ENCODE measurements around the gene CAPN6.

Gene CAPN6

DNA sequence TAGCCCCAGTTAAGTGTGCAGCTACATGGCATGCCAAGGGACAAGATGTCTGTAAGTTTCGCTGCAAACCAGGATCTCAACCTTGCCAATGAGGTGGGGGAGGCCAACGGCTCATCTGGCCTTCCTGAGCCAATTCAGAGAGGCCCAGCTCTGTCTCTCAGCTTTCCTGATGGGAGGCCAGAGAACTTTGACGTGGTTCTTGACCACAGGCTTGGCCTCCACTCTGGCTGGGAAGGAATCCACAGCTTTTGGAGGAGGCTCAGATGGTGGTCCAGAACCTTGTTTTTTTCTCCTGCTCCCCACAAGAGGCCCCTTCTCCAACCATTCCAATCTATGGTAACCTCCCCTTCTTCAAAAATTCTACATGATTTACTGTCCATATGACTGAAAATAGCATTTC lies 9.8 kb downstream of the CAPN6 start:
- no peak for TF ChIP-seq GATA2 (IDR thresholded peaks at IDR 0.05; ENCODE audit: low read depth, low read length)
- no peak for TF ChIP-seq GATA3 (IDR thresholded peaks at IDR 0.05; ENCODE audit: low read depth, low read length)

DNA sequence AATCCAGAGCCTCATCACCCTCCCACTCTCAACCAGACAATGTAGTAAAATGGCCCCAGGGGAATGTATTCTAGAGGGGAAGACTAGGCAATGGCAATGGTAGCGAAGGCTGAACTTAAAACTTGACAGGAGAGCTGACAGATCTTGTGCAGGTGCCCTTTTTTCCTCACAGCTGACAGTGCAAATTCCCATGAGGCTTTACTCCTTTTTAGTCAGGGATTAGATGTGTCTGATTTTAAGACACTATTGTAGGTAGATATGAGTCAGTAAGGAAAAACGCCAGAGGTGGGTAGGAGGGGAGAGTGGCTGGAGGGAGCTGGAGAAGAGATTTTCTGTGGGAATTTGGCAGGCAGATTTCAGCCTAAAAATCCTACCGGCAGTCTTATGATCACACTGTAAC lies 10.7 kb downstream of the CAPN6 start:
- no peak for TF ChIP-seq GATA2 (IDR thresholded peaks at IDR 0.05; ENCODE audit: low read depth, low read length)
- TF ChIP-seq GATA3 (IDR thresholded peaks at IDR 0.05; ENCODE audit: low read depth, low read length), result no peak

DNA sequence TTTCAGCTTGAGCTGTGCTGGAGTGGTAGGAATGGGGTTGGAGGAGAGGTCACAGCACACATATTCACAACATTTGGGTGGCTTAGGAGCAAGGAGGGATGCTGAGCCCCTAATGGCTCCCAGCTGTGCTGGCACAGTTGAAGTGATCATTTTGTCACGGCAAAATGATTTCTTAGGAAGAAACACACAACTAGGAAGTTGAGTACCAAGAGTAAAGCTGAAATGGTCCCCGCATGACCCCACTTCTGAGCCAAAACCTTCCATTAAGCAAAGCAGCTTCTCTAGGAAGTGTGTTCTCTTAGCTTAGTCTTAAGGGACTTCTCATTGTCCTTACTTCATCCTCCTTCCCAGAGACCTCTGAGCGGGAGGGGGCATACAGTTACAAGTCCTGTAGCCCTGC lies 12.6 kb downstream of the CAPN6 start:
- TF ChIP-seq GATA2 (IDR thresholded peaks at IDR 0.05; ENCODE audit: low read depth, low read length) (no peak), GATA3 (IDR thresholded peaks at IDR 0.05; ENCODE audit: low read depth, low read length) (no peak)

DNA sequence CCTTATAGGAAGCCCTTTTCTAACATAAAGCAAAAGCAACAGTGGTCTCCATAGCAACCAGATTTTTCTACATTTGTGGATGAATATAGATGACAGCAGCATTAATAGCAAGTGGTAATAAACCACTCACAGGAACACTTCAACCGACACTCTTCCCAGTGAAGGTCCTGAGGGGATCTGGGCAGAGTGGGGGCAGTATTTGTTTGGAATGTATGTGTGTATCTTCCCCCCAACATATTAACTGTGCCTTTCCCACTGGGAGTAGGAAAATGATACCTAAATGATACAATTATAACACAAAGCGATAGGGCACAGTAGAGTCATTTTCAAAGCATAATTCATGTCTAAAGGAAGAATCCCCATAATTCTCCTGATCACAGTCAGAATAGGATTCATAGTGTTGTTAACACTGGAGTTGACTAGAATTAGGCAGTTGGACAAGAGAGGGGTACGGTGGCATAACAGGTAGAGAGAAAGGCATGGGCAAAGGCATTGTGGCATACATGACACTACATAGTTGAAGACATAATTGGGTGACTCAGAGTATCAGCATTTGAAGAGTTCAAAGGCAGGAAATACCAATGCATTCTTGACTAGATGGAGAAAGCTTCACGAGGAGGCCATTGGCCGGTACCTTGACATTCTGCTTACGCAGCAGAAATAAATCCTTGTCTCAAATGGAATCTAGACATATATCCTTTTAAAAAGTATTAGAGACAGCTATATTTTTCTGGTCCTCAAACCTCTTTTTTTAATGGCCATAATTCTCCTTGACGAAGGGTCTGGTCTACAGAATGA lies 15.2 kb downstream of the CAPN6 start:
- TF ChIP-seq GATA2 (IDR thresholded peaks at IDR 0.05; ENCODE audit: low read depth, low read length) (no peak), GATA3 (IDR thresholded peaks at IDR 0.05; ENCODE audit: low read depth, low read length) (no peak)

DNA sequence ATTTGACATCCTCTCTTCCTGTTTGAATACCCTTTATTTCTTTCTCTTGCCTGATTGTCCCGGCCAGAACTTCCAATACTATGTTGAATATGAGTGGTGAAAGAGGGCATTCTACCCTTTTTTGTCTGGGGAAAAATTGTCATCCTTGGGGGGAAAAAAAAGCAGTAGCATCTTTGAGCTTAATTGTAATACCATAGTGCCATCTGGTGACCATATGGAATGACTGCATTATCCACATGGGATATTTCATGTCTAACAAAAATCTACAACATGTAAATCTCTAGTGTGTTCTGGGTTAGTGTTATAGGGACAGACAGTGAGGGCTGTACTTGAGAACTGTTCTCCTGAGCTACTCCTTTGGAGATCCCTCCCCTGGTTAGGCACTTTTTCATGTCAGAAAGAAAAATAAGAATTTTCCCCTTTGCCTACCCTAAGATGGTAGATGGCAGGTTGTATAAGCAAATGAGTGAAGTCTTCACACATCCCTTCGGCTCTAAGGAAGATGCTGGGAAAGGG lies 26.0 kb downstream of the CAPN6 start:
- TF ChIP-seq GATA3 (IDR thresholded peaks at IDR 0.05; ENCODE audit: low read depth, low read length) (no peak), GATA2 (IDR thresholded peaks at IDR 0.05; ENCODE audit: low read depth, low read length) (no peak)

DNA sequence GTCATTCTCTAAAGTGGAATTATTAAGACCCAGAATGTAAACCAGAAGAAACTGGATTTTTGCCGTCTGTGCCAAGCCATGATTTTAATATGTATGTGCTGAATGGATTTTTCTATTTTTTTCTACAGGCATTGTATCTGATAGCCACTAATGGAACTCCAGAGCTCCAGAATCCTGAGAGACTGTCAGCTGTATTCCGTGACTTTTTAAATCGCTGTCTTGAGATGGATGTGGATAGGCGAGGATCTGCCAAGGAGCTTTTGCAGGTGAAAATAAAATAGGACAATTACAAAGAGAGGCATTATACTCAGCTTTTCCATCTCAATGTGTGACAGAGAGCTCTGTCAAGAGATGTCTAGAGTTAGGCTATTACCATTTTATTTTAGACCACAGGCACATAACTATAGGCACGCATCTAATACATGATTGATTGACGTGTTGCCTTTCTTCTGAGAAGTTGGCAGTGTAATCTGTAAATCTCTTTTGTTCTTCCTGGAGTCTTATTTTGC lies 53.9 kb downstream of the CAPN6 start:
- TF ChIP-seq GATA3 (IDR thresholded peaks at IDR 0.05; ENCODE audit: low read depth, low read length) (no peak), GATA2 (IDR thresholded peaks at IDR 0.05; ENCODE audit: low read depth, low read length) (no peak)

DNA sequence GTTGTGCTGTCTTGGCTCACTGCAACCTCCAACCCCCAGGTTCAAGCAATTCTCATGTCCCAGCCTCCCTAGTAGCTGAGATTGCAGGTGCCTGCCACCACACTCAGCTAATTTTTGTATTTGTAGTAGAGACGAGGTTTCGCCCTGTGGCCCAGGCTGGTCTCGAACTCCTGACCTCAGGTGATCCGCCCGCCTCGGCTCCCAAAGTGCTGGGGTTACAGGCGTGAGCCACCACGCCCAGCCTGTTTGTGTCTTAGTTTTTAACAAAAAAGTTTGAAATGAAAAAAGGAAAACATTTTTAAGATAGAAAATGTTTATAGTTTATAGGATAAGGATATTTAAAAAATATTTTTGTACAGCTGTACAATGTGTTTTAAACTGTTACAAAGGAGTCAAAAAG lies 62.4 kb downstream of the CAPN6 start:
- TF ChIP-seq GATA2 (IDR thresholded peaks at IDR 0.05; ENCODE audit: low read depth, low read length), result no peak
- TF ChIP-seq GATA3 (IDR thresholded peaks at IDR 0.05; ENCODE audit: low read depth, low read length), result no peak

DNA sequence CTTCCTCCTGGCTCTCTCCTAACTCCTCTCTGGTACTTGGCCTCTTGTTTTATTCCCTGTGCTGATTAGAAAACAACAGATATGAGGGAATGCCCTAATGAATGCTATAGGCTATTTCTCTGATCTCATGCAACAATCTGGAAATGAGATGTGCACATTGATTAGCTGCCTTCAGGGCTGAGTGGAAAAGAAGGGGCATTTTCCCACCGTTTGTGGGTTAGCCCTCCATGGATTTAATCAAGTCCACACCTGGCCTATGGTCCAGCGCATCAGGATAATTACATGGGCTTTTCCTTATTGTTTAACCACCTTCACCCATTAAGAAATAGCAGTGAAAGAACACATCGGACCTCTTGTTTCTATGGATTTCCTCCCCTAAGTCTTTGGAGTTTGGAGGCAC lies 70.0 kb downstream of the CAPN6 start:
- TF ChIP-seq GATA2 (IDR thresholded peaks at IDR 0.05; ENCODE audit: low read depth, low read length) (peak; percentile 76), GATA3 (IDR thresholded peaks at IDR 0.05; ENCODE audit: low read depth, low read length) (no peak; the same call in 1 of the 2 replicates)

DNA sequence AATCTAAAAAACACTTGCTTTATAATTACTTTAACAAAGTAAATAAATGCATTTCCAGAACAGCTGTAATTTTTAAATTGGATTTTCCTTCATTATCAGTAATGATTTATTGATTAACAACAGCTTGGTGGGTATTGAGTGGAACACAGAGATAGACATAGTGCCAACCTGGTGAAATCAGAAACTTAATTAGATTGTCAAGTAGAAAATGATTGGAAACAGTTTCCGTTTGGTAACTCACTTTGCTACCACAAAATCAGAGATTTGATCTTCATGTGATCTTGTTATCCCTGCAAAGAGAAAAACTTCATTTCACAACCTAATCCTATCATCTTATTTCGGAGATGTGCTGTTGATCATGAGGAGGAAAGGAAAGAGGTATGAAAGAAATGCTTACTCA lies 70.8 kb downstream of the CAPN6 start:
- TF ChIP-seq GATA2 (IDR thresholded peaks at IDR 0.05; ENCODE audit: low read depth, low read length) (no peak), GATA3 (IDR thresholded peaks at IDR 0.05; ENCODE audit: low read depth, low read length) (0 out of 2 replicates have a peak, but pooled peaks have one; percentile 37)

Data from SH-SY5Y (cell line).